Retinal pigment epithelial cell (primary cell): ENCODE results near the gene MAGI2.

ENCODE experiments used
- DNase-seq: peaks from one replicate; pipeline ENCODE4 v3.0.0-alpha.2; 2010; ENCODE audit warnings: low read depth
- H3K4me3 ChIP-seq: 2 replicates; pipeline ENCODE4 v1.5.1; 2011; ENCODE audit warnings: mild to moderate bottlenecking, low read length, control low read depth, moderate library complexity
- TF ChIP-seq, protein P1 (sequence below): conservative IDR thresholded peaks from 2 replicates; pipeline ENCODE4 v1.5.1; 2011; ENCODE audit warnings: low read depth, low read length, control low read depth, inconsistent platforms

The MAGI2 gene

DNA sequence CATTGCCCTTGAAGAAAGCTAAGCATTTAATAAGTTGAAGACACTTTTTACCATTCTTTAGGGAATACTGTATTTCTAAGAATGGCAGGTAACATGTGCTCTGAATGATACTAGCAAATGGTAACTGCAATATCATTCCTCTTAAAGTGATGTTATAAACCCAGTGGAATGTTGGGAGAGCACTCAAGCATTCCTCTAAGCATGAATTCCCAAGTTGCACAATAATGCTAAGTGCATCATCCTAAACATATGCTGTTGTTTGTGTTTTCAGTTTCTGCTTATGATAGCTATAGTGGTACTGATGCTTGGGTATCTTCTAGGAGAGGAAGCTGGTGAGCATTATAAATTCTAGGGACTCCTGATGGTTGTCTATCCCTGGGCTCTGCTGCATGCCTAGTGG, 980.9 kb downstream of the MAGI2 start:
- DNase-seq = no peak
- no peak overlapping the region for H3K4me3 ChIP-seq
- TF ChIP-seq, protein P1, sequence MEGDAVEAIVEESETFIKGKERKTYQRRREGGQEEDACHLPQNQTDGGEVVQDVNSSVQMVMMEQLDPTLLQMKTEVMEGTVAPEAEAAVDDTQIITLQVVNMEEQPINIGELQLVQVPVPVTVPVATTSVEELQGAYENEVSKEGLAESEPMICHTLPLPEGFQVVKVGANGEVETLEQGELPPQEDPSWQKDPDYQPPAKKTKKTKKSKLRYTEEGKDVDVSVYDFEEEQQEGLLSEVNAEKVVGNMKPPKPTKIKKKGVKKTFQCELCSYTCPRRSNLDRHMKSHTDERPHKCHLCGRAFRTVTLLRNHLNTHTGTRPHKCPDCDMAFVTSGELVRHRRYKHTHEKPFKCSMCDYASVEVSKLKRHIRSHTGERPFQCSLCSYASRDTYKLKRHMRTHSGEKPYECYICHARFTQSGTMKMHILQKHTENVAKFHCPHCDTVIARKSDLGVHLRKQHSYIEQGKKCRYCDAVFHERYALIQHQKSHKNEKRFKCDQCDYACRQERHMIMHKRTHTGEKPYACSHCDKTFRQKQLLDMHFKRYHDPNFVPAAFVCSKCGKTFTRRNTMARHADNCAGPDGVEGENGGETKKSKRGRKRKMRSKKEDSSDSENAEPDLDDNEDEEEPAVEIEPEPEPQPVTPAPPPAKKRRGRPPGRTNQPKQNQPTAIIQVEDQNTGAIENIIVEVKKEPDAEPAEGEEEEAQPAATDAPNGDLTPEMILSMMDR = no peak

DNA sequence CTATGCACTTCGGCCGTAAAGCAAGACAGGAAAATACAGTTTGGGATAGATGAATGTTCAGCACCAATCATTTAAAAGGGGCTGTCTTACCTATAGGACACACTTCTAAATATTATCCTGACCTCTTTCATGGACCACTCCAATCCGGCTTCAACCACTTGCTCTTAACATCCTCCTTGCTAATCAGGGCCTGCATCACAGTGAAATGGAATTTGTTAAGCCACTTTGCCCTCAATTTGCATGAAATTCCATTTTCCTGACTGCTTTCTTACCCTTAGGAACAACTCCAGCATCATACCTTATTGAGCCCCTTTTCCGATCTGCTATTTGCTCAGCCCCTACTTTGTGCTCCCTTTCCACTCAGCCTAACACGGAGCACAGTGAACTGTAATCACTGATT, 987.6 kb downstream of the MAGI2 start:
- TF ChIP-seq, protein P1 = no peak
- DNase-seq = no peak

DNA sequence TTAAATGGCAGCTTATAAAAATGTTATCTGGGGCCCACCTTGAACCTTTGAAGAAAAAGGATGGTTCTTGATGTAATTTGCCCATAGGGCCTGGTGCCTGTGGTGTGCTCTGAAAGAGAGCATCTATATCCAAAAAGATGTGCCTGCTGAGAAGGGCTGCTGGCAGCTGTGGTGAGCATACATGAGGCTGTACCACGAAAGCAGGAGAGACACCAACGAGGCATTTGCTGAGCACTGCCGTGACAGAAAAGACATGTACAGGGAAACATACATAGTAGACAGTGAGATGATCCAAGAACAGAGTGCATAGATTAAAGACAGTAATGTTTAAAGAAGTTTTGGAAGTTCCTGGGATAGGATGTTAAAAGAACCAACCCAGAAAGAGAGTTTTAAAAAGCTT, 990.4 kb downstream of the MAGI2 start:
- TF ChIP-seq, protein P1 = no peak
- H3K4me3 ChIP-seq = no peak overlapping the region
- no peak for DNase-seq

More for the DNA sequence above, 987.6 kb downstream of the MAGI2 start:
- H3K4me3 ChIP-seq = no peak overlapping the region

DNA sequence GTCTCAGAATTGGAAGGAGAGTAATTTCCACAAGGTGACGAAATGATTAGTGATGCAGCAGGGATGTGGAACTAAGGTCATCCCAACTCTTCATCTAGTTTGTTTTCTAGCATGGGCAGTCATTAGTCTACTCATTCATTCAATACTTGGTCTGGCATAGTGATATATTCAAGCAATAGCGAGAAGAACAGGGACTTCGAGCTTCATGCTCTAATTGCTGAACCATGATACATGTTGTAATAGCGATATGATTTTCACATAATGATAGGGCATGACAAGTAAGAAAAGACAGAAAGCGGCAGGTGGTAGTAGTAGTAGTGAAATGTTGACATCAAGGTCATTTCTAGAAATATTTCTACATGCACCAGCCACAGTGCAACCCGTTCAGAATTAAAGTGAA, 1002.8 kb downstream of the MAGI2 start:
- DNase-seq = no peak
- TF ChIP-seq, protein P1 = no peak
- H3K4me3 ChIP-seq = no peak overlapping the region

DNA sequence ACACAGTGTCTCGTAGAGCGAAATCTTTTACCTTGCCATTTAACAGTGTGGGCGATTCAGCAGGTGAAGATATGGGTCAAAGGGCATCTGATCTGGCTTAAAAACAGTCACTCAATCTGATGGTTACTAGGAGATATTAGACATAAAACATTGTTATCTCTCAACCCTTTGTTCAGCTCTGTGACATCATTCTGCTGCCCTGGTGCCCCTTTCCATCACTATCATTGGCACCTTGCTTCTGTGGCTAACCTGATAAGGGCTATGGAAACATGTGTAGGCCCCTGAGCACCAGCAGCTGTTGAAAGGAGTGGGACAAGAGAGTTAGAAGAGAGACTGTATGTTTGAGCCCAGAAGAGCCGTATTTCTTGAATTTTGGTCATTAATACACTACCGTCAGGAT, 1004.6 kb downstream of the MAGI2 start:
- TF ChIP-seq, protein P1 = no peak
- no peak for DNase-seq
- H3K4me3 ChIP-seq = no peak overlapping the region

DNA sequence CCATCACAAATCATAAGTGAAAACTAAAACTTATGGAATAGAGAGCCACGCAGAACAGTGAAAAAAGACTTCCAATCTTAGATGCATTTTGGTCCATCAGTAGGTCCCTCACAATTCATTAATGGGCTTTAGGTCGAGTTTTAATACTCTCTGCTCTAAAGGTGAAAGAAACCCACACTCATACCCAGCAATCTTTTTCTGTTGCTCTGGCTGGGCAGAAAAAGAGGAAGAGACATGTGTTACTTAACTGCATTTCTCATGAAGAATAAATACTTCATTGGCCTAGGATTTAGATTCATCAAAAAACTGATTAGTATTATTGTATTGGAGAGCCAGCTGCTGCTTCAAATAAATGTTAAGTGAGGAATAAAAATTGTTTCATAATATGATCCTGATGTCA, 1009.2 kb downstream of the MAGI2 start:
- H3K4me3 ChIP-seq = no peak overlapping the region
- TF ChIP-seq, protein P1 = no peak
- no peak for DNase-seq

DNA sequence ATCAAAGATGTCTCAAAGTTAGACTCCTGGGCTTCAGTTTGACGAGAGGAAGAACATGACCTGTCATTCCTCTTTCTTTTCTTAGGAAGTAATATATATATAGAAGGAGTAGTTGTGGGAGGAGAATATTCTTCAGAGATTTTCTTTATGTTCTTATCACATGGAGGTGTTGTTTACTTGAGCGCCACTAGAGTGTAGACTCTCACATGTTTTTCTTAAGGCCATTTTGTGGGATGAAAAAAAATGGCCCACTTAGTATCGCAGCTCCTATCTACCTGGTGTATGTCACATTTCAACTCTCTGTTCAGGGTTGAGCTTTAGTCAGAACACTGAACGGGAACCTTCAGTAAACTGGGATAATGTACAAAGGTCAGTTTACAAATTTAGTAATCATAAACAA, 1009.7 kb downstream of the MAGI2 start:
- H3K4me3 ChIP-seq = no peak overlapping the region
- TF ChIP-seq, protein P1 = no peak
- no peak for DNase-seq
